Spleen (tissue), 11 donors: ENCODE results near the gene BZW1. TPM values are rescaled to one million over a fixed set of nuclear protein-coding genes. Genes with fewer than 3 reads are reported as not detected.
A peak's percentile ranks its signal among the peaks of the same experiment; 100 is the strongest.
"Not testable (repeated sequence)": the region's sequence is repeated elsewhere in the genome, so short reads cannot be mapped to it uniquely, and the experiment has no call there.

Experiments used
- DNase-seq: peaks from one replicate; pipeline ENCODE4 v3.0.0-alpha.2; 2020
- H3K27ac ChIP-seq, 8 donors: fragments of 200-600 bp; sonication (generic) in 7 of 8; 1 replicate in 4 of 8; 2 replicates in 4 of 8; pipeline versions ENCODE4 v1.5.0 to v1.8.0; 2016 to 2021; ENCODE audit warnings: inconsistent platforms in 4 of 8, mild to moderate bottlenecking in 4 of 8, moderate library complexity in 1 of 8
- H3K27me3 ChIP-seq, 7 donors: fragments of 200-600 bp; sonication (generic) in 6 of 7; replicated peaks in 1 of 7; 1 replicate in 4 of 7; 2 replicates in 3 of 7; pipeline versions ENCODE4 v1.5.0 to v1.8.0; 2016 to 2021; ENCODE audit warnings: inconsistent platforms in 3 of 7, mild to moderate bottlenecking in 1 of 7
- H3K36me3 ChIP-seq, 6 donors: fragments of 200-600 bp; sonication (generic) in 5 of 6; 1 replicate in 4 of 6; 2 replicates in 2 of 6; pipeline versions ENCODE4 v1.5.0 to v1.8.0; 2016 to 2021; ENCODE audit warnings: inconsistent platforms in 2 of 6
- H3K4me1 ChIP-seq, 6 donors: fragments of 200-600 bp; sonication (generic) in 5 of 6; 1 replicate in 3 of 6; 2 replicates in 3 of 6; pipeline versions ENCODE4 v1.5.0 to v1.8.0; 2016 to 2021; ENCODE audit warnings: inconsistent platforms in 3 of 6
- H3K4me3 ChIP-seq, 8 donors: fragments of 200-600 bp; sonication (generic) in 7 of 8; 1 replicate in 4 of 8; 2 replicates in 4 of 8; pipeline versions ENCODE4 v1.5.0 to v1.8.0; 2016 to 2021; ENCODE audit warnings: inconsistent platforms in 4 of 8, mild to moderate bottlenecking in 4 of 8, moderate library complexity in 2 of 8
- H3K9me3 ChIP-seq, 8 donors: fragments of 200-600 bp; sonication (generic) in 7 of 8; 1 replicate in 4 of 8; 2 replicates in 4 of 8; pipeline versions ENCODE4 v1.5.0 to v1.8.0; 2016 to 2021; ENCODE audit warnings: inconsistent platforms in 4 of 8
- POLR2A ChIP-seq, 3 donors: fragments of 450-650 bp; IDR thresholded peaks; one replicate each; pipeline ENCODE4 v1.5.1; 2017; ENCODE audit warnings: antibody characterized with exemption in 3 of 3, mild to moderate bottlenecking in 1 of 3
- POLR2AphosphoS5 ChIP-seq, 3 donors: sonication (generic); formaldehyde crosslinking; IDR thresholded peaks; one replicate each; pipeline ENCODE4 v1.5.1; 2017; ENCODE audit warnings: antibody characterized with exemption in 3 of 3
- WGBS, 5 donors: extraction: QIAGEN DNeasy Blood & Tissue Kit in 3 of 5; methylation state at CpG; one replicate each; pipeline versions ENCODE4 v1.1.5 to v1.1.7; 2013 to 2018; 5-methylcytosine and 5-hydroxymethylcytosine counted together
- intact Hi-C: fragments of 100-400 bp; cut with DNase I; formaldehyde crosslinking; loops from one replicate; pipeline ENCODE4 v1.15.0; 2023; ENCODE audit warnings: low total_unique reads
- polyA plus RNA-seq, 3 donors: library from polyadenylated mRNA; stranded (reverse); fragments of 200-250 nt; gene quantifications; one replicate each; pipeline ENCODE4 v1.2.1, GENCODE V29; 2013
- total RNA-seq, 7 donors: library from RNA; depleted of rRNA in 3 of 7; stranded (reverse); fragments of >200 nt in 3 of 7; fragmentation: NEBNext Ultra II Directional in 4 of 7; extraction: Animal tissue kit (Norgen Biotek cat#: 25700) in 4 of 7; gene quantifications; one replicate each; pipeline versions ENCODE4 v1.1.0 to v1.2.1, GENCODE V29; 2016 to 2021
- TF ChIP-seq, protein P1 (sequence below), 11 experiments: fragments of 200-600 bp in 7 of 11; fragments of 450-650 bp in 4 of 11; sonication (generic) in 4 of 11; IDR thresholded peaks in 8 of 11; conservative IDR thresholded peaks in 3 of 11; 1 replicate in 7 of 11; 2 replicates in 4 of 11; pipeline versions ENCODE4 v1.4.0 to v1.8.0; 2016 to 2021; ENCODE audit warnings: antibody characterized with exemption in 11 of 11, inconsistent platforms in 4 of 11, mild to moderate bottlenecking in 1 of 11
- donor health status: healthy with polysubstance abuse.
- donor health status: DM: no; HTN: no; CAD: no; lungs with moderate emphysema.
- donor health status: DM: no; HTN: no; CAD: no.
- donor health status: Bipolar disorder and iron deficiency.
- donor health status: healthy.
- donor health status: DM: no; HTN: no; CAD: no.
- donor health status: DM: yes; HTN: yes; CAD: no.

Gene BZW1
- total and polyA plus RNA-seq, 10 donors = 25.9 to 151 (median 110) TPM

DNA sequence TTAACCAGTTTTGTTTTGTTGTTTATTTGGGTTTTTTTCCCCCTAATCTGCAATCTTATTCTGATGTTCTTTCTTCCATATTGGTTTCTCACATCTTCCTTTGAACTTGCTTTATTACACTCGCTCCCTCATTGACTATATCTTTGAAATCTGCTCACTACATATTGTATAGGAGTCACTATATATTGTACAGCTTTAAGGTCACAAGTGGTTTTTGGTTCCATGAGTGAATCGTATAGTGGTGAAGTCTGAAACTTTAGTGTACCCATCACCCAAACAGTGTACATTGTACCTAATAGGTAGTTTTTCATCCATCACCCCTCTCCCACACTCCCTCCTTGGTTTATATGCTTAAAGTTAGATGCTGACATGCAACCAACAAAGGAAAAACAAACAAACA is 11.3 kb upstream of the BZW1 start:
- Histone ChIP-seq H3K4me3 (no peak overlapping the region), H3K9me3 (no peaks in the 10 kb centered on the region), H3K4me1 (peaks cover 0 to 7% (median 0%) of the 10 kb centered on the region in 6 donors), H3K27me3 (no peaks in the 10 kb centered on the region), H3K36me3 (no peaks in the 10 kb centered on the region), H3K27ac (no peak overlapping the region)
- no peak for DNase-seq
- no peak for TF ChIP-seq POLR2A (IDR thresholded peaks at IDR 0.05)
- no peak for TF ChIP-seq POLR2AphosphoS5 (IDR thresholded peaks at IDR 0.05)
- TF ChIP-seq, protein P1, sequence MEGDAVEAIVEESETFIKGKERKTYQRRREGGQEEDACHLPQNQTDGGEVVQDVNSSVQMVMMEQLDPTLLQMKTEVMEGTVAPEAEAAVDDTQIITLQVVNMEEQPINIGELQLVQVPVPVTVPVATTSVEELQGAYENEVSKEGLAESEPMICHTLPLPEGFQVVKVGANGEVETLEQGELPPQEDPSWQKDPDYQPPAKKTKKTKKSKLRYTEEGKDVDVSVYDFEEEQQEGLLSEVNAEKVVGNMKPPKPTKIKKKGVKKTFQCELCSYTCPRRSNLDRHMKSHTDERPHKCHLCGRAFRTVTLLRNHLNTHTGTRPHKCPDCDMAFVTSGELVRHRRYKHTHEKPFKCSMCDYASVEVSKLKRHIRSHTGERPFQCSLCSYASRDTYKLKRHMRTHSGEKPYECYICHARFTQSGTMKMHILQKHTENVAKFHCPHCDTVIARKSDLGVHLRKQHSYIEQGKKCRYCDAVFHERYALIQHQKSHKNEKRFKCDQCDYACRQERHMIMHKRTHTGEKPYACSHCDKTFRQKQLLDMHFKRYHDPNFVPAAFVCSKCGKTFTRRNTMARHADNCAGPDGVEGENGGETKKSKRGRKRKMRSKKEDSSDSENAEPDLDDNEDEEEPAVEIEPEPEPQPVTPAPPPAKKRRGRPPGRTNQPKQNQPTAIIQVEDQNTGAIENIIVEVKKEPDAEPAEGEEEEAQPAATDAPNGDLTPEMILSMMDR (IDR thresholded peaks at IDR 0.05 in 8 of 11, conservative IDR thresholded peaks at IDR 0.05 in 3 of 11) = no peak
- intact Hi-C loops = no loop called here
- WGBS, 5 donors = 83 to 91% (median 86%) methylated on average over 2 of the region's 2 CpGs

DNA sequence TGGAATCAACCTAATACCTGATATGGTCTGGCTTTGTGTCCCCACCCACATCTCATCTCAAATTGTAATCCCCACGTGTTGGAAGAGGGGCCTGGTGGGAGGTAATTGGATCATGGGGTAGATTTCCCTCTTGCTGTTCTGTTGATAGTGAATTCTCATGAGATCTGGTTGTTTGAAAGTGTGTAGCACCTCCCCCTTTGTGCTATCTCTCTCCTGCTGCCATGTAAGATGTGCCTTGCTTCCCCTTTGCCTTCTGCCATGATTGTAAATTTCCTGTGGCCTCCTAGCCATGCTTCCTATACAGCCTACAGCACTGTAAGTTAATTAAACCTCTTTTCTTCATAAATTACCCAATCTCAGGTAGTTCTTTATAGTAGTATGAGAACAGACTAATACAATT is 10.3 kb upstream of the BZW1 start:
- DNase-seq, H3K27me3 ChIP-seq, H3K27ac ChIP-seq, intact Hi-C loops, H3K4me1 ChIP-seq, H3K4me3 ChIP-seq, H3K9me3 ChIP-seq, H3K36me3 ChIP-seq: not testable (repeated sequence)
- WGBS, 5 donors = no CpG with 5 or more reads among the region's 1 CpG

- DNase-seq = no peak
- Histone ChIP-seq H3K9me3 (no peaks in the 10 kb centered on the region), H3K4me3 (no peak overlapping the region), H3K4me1 (peaks cover 23 to 41% (median 36%) of the 10 kb centered on the region in 6 donors), H3K27me3 (no peaks in the 10 kb centered on the region), H3K27ac (peak overlapping the region in 7 of 8 donors; percentile 99 to 100 (median 99)), H3K36me3 (peaks cover 0 to 16% (median 10%) of the 10 kb centered on the region in 6 donors)
- 84 to 90% (median 86%) methylated on average over 7 of the region's 7 CpGs for WGBS, 5 donors
- intact Hi-C loops = loop anchor here (5.0 kb wide), 1 partner anchor 97 kb away; no protein-coding TSS in a partner anchor
- TF ChIP-seq POLR2AphosphoS5 (IDR thresholded peaks at IDR 0.05) (no peak), POLR2A (IDR thresholded peaks at IDR 0.05) (no peak)
- TF ChIP-seq, protein P1 (IDR thresholded peaks at IDR 0.05 in 8 of 11, conservative IDR thresholded peaks at IDR 0.05 in 3 of 11) = no peak
Measured at GRCh38 chr2:200809506-200810251, 2.0 kb upstream of the BZW1 start.

- H3K36me3 ChIP-seq = peaks cover 0 to 23% (median 17%) of the 10 kb centered on the region in 6 donors
- peak overlapping the region; percentile 99 to 100 (median 99) for H3K27ac ChIP-seq
- no peaks in the 10 kb centered on the region for H3K27me3 ChIP-seq
- DNase-seq = no peak
- intact Hi-C loops = loop anchor here (5.0 kb wide), 1 partner anchor 98 kb away; no protein-coding TSS in a partner anchor
- H3K4me3 ChIP-seq = peak overlapping the region in 7 of 8 donors; percentile 78 to 98 (median 94)
- TF ChIP-seq POLR2AphosphoS5 (IDR thresholded peaks at IDR 0.05) = no peak
- peaks cover 25 to 48% (median 43%) of the 10 kb centered on the region in 6 donors for H3K4me1 ChIP-seq
- no peaks in the 10 kb centered on the region for H3K9me3 ChIP-seq
- WGBS, 5 donors = 50 to 62% (median 53%) methylated on average over 6 of the region's 6 CpGs
Measured at GRCh38 chr2:200810252-200810997, 1.3 kb upstream of the BZW1 start.

DNA sequence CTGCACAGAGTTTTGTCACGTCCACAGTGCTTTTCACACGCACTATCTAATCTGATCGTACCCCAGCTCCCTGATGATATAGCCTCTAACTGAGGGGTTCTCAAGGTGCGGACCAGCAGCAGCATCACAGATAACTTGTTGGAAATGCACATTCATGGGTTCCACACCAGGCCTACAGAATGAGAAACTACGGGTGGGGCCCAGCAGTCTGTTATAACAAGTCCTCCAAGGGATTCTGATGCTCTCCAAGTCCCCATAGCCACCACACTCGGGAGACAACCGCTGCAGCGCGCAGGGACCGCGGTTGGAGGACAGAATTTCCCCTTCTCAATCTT is 745 bp upstream of the BZW1 start:
- H3K4me3 ChIP-seq = peak overlapping the region; percentile 78 to 98 (median 95)
- no peaks in the 10 kb centered on the region for H3K27me3 ChIP-seq
- WGBS, 5 donors = 6 to 9% (median 9%) methylated on average over 11 of the region's 11 CpGs
- intact Hi-C loops = loop anchor here (5.0 kb wide), 1 partner anchor 99 kb away; no protein-coding TSS in a partner anchor
- H3K4me1 ChIP-seq = peaks cover 26 to 54% (median 45%) of the 10 kb centered on the region in 6 donors
- peaks cover 0 to 28% (median 22%) of the 10 kb centered on the region in 6 donors for H3K36me3 ChIP-seq
- no peak for DNase-seq
- no peaks in the 10 kb centered on the region for H3K9me3 ChIP-seq
- TF ChIP-seq POLR2A (IDR thresholded peaks at IDR 0.05) (peak in 1 of 3 donors; percentile 61), POLR2AphosphoS5 (IDR thresholded peaks at IDR 0.05) (no peak)
- TF ChIP-seq, protein P1 (IDR thresholded peaks at IDR 0.05 in 8 of 11, conservative IDR thresholded peaks at IDR 0.05 in 3 of 11) = no peak
- H3K27ac ChIP-seq = peak overlapping the region; percentile 99 to 100 (median 99)
